Stomach (tissue), 19 donors: ENCODE measurements around the gene UBD. TPM values are rescaled to one million over a fixed set of nuclear protein-coding genes. Genes with fewer than 3 reads are reported as not detected.

ENCODE experiments used
- DNase-seq, 2 donors: peaks; one replicate each; pipeline versions ENCODE4 v3.0.0 to v3.0.0-alpha.2; 2013 to 2019
- H3K27ac ChIP-seq, 5 donors: fragments of 200-600 bp in 4 of 5; sonication (generic) in 4 of 5; one replicate each; pipeline ENCODE4 v1.5.1; 2013 to 2019; ENCODE audit warnings: mild to moderate bottlenecking in 1 of 5, moderate library complexity in 1 of 5
- H3K27me3 ChIP-seq, 3 donors: fragments of 200-600 bp; sonication (generic); one replicate each; pipeline ENCODE4 v1.5.1; 2017 to 2019; ENCODE audit warnings: mixed run types in 1 of 3
- H3K36me3 ChIP-seq, 4 donors: fragments of 200-600 bp; sonication (generic); 1 replicate in 3 of 4; 2 replicates in 1 of 4; pipeline ENCODE4 v1.5.1; 2016 to 2019
- H3K4me1 ChIP-seq, 4 donors: fragments of 200-600 bp; sonication (generic); one replicate each; pipeline ENCODE4 v1.5.1; 2016 to 2019
- H3K4me3 ChIP-seq, 4 donors: fragments of 200-600 bp; sonication (generic) in 3 of 4; one replicate each; pipeline ENCODE4 v1.5.1; 2016 to 2019; ENCODE audit warnings: mild to moderate bottlenecking in 1 of 4
- H3K9me3 ChIP-seq, 4 donors: fragments of 200-600 bp; sonication (generic); one replicate each; pipeline ENCODE4 v1.5.1; 2016 to 2019
- EP300 ChIP-seq: sonication (generic); formaldehyde crosslinking; IDR thresholded peaks from one replicate; pipeline ENCODE4 v1.6.1; 2017; ENCODE audit warnings: antibody characterized with exemption
- POLR2A ChIP-seq, 4 donors: fragments of 450-650 bp; IDR thresholded peaks; one replicate each; pipeline ENCODE4 v1.6.1; 2016; ENCODE audit warnings: antibody characterized with exemption in 4 of 4, control low read depth in 2 of 4, mild to moderate bottlenecking in 1 of 4, moderate library complexity in 1 of 4
- POLR2AphosphoS5 ChIP-seq, 3 donors: sonication (generic); formaldehyde crosslinking; IDR thresholded peaks; one replicate each; pipeline ENCODE4 v1.6.1; 2016; ENCODE audit warnings: antibody characterized with exemption in 3 of 3
- WGBS, 5 donors: extraction: QIAGEN DNeasy Blood & Tissue Kit in 3 of 5; methylation state at CpG; one replicate each; pipeline versions ENCODE4 v1.1.5 to v1.1.7; 2013 to 2018; 5-methylcytosine and 5-hydroxymethylcytosine counted together
- intact Hi-C: fragments of 100-400 bp; cut with DNase I; formaldehyde crosslinking; loops from one replicate; pipeline ENCODE4 v1.15.1; 2023; ENCODE audit warnings: low total_unique reads
- long read RNA-seq, 10 donors: transcript quantifications; one replicate each; lab custom pipeline, GENCODE V29; 2026
- polyA plus RNA-seq, 3 donors: library from polyadenylated mRNA; stranded (reverse); fragments of 200-250 nt; gene quantifications; one replicate each; pipeline ENCODE4 v1.2.3, GENCODE V29; 2013
- total RNA-seq, 5 donors: library from RNA; depleted of rRNA; stranded (reverse); fragments of >200 nt; gene quantifications; one replicate each; pipeline versions ENCODE4 v1.1.0 to v1.2.3, GENCODE V29; 2014 to 2016
- TF ChIP-seq, protein P1 (sequence below), 7 experiments: fragments of 450-650 bp in 4 of 7; fragments of 200-600 bp in 3 of 7; sonication (generic) in 3 of 7; IDR thresholded peaks; one replicate each; pipeline ENCODE4 v1.5.1; 2016 to 2019; ENCODE audit warnings: antibody characterized with exemption in 7 of 7, control low read depth in 2 of 7, mild to moderate bottlenecking in 1 of 7
- donor health status: healthy with polysubstance abuse.
- donor health status: Bipolar disorder and iron deficiency.
- donor health status: healthy.

Gene UBD
- total RNA-seq (10 to 100 TPM in 1 of 5 donors, 1 to 10 TPM in 1, not detected in 3; 4.2 to 40.3 TPM), polyA plus RNA-seq (10 to 100 TPM in 1 of 3 donors, 1 to 10 TPM in 2; 4.0 to 65.8 (median 7.7) TPM)
- long read RNA-seq, donor 1 = 0 reads
- long read RNA-seq, donor 2, transcript UBD-203 (2 exons, 1,087 nt) = major isoform, 5 of 5 reads
- long read RNA-seq, donor 2, partial matches to known transcripts = 0 of 5 reads
- long read RNA-seq, donor 2, other reads (novel, unspliced or antisense) = 0 of 5 reads
- long read RNA-seq, donor 3, partial matches to known transcripts = 0 of 2 reads
- long read RNA-seq, donor 3, other reads (novel, unspliced or antisense) = 0 of 2 reads
- long read RNA-seq, donor 4 = 0 reads
- long read RNA-seq, donor 5, partial matches to known transcripts = 0 of 3 reads
- long read RNA-seq, donor 5, other reads (novel, unspliced or antisense) = 0 of 3 reads
- long read RNA-seq, donor 6, transcript UBD-203 (2 exons, 1,087 nt) = major isoform, 6 of 6 reads
- long read RNA-seq, donor 6, partial matches to known transcripts = 0 of 6 reads
- long read RNA-seq, donor 6, other reads (novel, unspliced or antisense) = 0 of 6 reads
- long read RNA-seq, donor 7, transcript UBD-203 (2 exons, 1,087 nt) = major isoform, 5 of 5 reads
- long read RNA-seq, donor 7, partial matches to known transcripts = 0 of 5 reads
- long read RNA-seq, donor 7, other reads (novel, unspliced or antisense) = 0 of 5 reads
- long read RNA-seq, donor 8, partial matches to known transcripts = 0 of 2 reads
- long read RNA-seq, donor 8, other reads (novel, unspliced or antisense) = 0 of 2 reads
- long read RNA-seq, donor 9, partial matches to known transcripts = 0 of 1 reads
- long read RNA-seq, donor 9, other reads (novel, unspliced or antisense) = 0 of 1 reads
- long read RNA-seq, donor 10, partial matches to known transcripts = 0 of 3 reads
- long read RNA-seq, donor 10, other reads (novel, unspliced or antisense) = 0 of 3 reads

DNA sequence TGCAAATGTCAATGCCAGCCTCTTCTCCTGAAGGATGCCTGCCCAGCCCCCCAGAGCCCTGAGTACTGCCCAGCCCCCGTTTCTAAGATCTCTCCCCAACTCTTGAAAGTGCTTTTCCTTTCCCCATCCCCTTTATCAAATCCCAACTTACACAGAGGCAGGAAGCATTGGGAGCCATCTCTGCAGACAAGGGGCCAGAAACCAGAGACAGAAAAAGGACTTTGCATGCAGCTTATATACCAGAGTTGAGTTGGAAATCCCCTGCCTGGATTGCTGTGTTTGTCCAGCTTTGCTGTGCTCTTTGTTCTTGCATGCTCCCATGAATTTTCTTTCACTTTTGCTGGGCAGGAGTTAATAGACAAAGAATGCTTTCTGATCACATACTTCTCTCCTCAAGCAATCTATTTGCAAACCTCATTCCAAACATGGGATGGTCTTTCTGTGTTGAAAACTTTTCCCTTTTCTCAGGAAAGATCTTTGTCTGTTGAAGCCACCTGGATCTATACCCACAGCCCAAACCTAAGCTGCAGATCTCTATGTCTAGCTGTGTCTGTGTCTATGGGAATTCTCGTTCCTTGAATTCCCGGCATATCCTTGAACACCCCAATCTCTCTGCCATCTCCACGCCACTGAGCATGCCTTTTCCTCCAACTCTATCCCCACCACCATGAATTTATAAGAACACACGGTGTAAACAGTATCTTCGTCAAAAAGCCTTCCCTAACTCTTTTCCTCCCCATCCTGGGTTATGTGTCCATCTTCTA, at the start of gene UBD:
TSS of gene UBD (minus strand) at position 209 of the 764 bp plus-strand sequence. CDS start at position 178, 31 bp downstream.
- peak in 1 of 2 donors; percentile 33 for DNase-seq
- 56 to 66% (median 59%) methylated on average over 6 of the region's 6 CpGs for WGBS, 5 donors
- TF ChIP-seq, protein P1, sequence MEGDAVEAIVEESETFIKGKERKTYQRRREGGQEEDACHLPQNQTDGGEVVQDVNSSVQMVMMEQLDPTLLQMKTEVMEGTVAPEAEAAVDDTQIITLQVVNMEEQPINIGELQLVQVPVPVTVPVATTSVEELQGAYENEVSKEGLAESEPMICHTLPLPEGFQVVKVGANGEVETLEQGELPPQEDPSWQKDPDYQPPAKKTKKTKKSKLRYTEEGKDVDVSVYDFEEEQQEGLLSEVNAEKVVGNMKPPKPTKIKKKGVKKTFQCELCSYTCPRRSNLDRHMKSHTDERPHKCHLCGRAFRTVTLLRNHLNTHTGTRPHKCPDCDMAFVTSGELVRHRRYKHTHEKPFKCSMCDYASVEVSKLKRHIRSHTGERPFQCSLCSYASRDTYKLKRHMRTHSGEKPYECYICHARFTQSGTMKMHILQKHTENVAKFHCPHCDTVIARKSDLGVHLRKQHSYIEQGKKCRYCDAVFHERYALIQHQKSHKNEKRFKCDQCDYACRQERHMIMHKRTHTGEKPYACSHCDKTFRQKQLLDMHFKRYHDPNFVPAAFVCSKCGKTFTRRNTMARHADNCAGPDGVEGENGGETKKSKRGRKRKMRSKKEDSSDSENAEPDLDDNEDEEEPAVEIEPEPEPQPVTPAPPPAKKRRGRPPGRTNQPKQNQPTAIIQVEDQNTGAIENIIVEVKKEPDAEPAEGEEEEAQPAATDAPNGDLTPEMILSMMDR (IDR thresholded peaks at IDR 0.05) = no peak
- TF ChIP-seq POLR2AphosphoS5 (IDR thresholded peaks at IDR 0.05) (no peak), POLR2A (IDR thresholded peaks at IDR 0.05) (no peak), EP300 (no peak)
- Histone ChIP-seq H3K4me1 (no peaks in the 10 kb centered on the region), H3K27me3 (peaks cover 3 to 55% (median 15%) of the 10 kb centered on the region in 3 donors), H3K4me3 (no peak within 1 kb of the TSS), H3K27ac (no peak within 1 kb of the TSS), H3K36me3 (no peaks in the 10 kb centered on the region), H3K9me3 (no peaks in the 10 kb centered on the region)
- intact Hi-C loops = no loop called here

- no peak for TF ChIP-seq POLR2AphosphoS5 (IDR thresholded peaks at IDR 0.05)
- TF ChIP-seq EP300 = no peak
- TF ChIP-seq, protein P1 (IDR thresholded peaks at IDR 0.05) = no peak
- TF ChIP-seq POLR2A (IDR thresholded peaks at IDR 0.05) = no peak
These were observed 48.6 kb upstream of the UBD start for GRCh38 chr6:29608131-29608530.

GRCh38 chr6:29603930-29604329, 44.4 kb upstream of the UBD start:
- H3K9me3 ChIP-seq = no peaks in the 10 kb centered on the region
- 76 to 94% (median 86%) methylated on average over 2 of the region's 2 CpGs for WGBS, 5 donors
- intact Hi-C loops = no loop called here
- no peak overlapping the region for H3K27ac ChIP-seq
- no peak overlapping the region for H3K4me3 ChIP-seq
- peaks cover 27 to 75% (median 71%) of the 10 kb centered on the region in 4 donors for H3K36me3 ChIP-seq
- TF ChIP-seq EP300 = no peak
- TF ChIP-seq, protein P1 (IDR thresholded peaks at IDR 0.05) = no peak
- TF ChIP-seq POLR2A (IDR thresholded peaks at IDR 0.05) = no peak
- no peak for TF ChIP-seq POLR2AphosphoS5 (IDR thresholded peaks at IDR 0.05)
- no peaks in the 10 kb centered on the region for H3K4me1 ChIP-seq
- H3K27me3 ChIP-seq = no peaks in the 10 kb centered on the region
- no peak for DNase-seq

More at GRCh38 chr6:29608131-29608530, 48.6 kb upstream of the UBD start:
- Histone ChIP-seq H3K27ac (no peak overlapping the region), H3K4me1 (no peaks in the 10 kb centered on the region), H3K9me3 (no peaks in the 10 kb centered on the region), H3K27me3 (no peaks in the 10 kb centered on the region), H3K4me3 (no peak overlapping the region), H3K36me3 (peaks cover 40 to 98% (median 96%) of the 10 kb centered on the region in 4 donors)
- DNase-seq = no peak
- intact Hi-C loops = no loop called here
